Measurements from ENCODE around the gene TPSAB1.
"Not testable (repeated sequence)": the region's sequence is repeated elsewhere in the genome, so short reads cannot be mapped to it uniquely, and the experiment has no call there.

DNA sequence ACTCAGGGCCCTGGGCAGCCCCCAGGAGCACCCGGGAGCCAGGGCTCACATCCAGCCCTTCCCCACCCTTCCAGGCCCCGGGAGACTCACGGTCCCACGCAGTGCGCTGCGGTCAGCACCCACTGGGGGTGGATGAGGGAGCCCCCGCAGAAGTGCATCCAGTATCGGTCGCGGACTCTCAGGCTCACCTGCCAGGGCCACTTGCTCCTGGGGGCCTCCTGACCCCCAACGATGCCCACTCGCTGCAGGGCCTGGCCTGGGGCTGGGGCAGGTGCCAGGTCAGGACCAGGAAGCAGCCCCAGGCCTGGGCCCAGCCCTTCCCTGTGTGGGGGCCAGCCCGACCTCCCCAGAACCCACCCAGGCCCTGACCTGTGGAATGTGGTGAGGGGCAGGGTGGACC, 11.0 kb upstream of the TPSAB1 start:
- TF ChIP-seq, protein P1, sequence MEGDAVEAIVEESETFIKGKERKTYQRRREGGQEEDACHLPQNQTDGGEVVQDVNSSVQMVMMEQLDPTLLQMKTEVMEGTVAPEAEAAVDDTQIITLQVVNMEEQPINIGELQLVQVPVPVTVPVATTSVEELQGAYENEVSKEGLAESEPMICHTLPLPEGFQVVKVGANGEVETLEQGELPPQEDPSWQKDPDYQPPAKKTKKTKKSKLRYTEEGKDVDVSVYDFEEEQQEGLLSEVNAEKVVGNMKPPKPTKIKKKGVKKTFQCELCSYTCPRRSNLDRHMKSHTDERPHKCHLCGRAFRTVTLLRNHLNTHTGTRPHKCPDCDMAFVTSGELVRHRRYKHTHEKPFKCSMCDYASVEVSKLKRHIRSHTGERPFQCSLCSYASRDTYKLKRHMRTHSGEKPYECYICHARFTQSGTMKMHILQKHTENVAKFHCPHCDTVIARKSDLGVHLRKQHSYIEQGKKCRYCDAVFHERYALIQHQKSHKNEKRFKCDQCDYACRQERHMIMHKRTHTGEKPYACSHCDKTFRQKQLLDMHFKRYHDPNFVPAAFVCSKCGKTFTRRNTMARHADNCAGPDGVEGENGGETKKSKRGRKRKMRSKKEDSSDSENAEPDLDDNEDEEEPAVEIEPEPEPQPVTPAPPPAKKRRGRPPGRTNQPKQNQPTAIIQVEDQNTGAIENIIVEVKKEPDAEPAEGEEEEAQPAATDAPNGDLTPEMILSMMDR (IDR thresholded peaks at IDR 0.05 in 2 of 3, conservative IDR thresholded peaks at IDR 0.05 in 1 of 3; ENCODE audit: control insufficient read depth in 2 of 3, extremely low read depth in 1 of 3, insufficient read depth in 1 of 3, low read depth in 3 of 3, low read length in 3 of 3), result not testable (repeated sequence)
- not testable (repeated sequence) for TF ChIP-seq ZNF384 (IDR thresholded peaks at IDR 0.05; ENCODE audit: borderline replicate concordance, low read depth, low read length); YY1 (IDR thresholded peaks at IDR 0.05; ENCODE audit: low read depth, low read length); POLR2A (IDR thresholded peaks at IDR 0.05; ENCODE audit: low read depth, low read length); TARDBP (IDR thresholded peaks at IDR 0.05; ENCODE audit: borderline replicate concordance)
- TF ChIP-seq, protein P2, sequence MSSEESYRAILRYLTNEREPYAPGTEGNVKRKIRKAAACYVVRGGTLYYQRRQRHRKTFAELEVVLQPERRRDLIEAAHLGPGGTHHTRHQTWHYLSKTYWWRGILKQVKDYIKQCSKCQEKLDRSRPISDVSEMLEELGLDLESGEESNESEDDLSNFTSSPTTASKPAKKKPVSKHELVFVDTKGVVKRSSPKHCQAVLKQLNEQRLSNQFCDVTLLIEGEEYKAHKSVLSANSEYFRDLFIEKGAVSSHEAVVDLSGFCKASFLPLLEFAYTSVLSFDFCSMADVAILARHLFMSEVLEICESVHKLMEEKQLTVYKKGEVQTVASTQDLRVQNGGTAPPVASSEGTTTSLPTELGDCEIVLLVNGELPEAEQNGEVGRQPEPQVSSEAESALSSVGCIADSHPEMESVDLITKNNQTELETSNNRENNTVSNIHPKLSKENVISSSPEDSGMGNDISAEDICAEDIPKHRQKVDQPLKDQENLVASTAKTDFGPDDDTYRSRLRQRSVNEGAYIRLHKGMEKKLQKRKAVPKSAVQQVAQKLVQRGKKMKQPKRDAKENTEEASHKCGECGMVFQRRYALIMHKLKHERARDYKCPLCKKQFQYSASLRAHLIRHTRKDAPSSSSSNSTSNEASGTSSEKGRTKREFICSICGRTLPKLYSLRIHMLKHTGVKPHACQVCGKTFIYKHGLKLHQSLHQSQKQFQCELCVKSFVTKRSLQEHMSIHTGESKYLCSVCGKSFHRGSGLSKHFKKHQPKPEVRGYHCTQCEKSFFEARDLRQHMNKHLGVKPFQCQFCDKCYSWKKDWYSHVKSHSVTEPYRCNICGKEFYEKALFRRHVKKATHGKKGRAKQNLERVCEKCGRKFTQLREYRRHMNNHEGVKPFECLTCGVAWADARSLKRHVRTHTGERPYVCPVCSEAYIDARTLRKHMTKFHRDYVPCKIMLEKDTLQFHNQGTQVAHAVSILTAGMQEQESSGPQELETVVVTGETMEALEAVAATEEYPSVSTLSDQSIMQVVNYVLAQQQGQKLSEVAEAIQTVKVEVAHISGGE (CRISPR knock-in tag; IDR thresholded peaks at IDR 0.05), result not testable (repeated sequence)
- TF ChIP-seq, protein P3, sequence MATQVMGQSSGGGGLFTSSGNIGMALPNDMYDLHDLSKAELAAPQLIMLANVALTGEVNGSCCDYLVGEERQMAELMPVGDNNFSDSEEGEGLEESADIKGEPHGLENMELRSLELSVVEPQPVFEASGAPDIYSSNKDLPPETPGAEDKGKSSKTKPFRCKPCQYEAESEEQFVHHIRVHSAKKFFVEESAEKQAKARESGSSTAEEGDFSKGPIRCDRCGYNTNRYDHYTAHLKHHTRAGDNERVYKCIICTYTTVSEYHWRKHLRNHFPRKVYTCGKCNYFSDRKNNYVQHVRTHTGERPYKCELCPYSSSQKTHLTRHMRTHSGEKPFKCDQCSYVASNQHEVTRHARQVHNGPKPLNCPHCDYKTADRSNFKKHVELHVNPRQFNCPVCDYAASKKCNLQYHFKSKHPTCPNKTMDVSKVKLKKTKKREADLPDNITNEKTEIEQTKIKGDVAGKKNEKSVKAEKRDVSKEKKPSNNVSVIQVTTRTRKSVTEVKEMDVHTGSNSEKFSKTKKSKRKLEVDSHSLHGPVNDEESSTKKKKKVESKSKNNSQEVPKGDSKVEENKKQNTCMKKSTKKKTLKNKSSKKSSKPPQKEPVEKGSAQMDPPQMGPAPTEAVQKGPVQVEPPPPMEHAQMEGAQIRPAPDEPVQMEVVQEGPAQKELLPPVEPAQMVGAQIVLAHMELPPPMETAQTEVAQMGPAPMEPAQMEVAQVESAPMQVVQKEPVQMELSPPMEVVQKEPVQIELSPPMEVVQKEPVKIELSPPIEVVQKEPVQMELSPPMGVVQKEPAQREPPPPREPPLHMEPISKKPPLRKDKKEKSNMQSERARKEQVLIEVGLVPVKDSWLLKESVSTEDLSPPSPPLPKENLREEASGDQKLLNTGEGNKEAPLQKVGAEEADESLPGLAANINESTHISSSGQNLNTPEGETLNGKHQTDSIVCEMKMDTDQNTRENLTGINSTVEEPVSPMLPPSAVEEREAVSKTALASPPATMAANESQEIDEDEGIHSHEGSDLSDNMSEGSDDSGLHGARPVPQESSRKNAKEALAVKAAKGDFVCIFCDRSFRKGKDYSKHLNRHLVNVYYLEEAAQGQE (IDR thresholded peaks at IDR 0.05; ENCODE audit: low read depth, low read length), result not testable (repeated sequence)
- TF ChIP-seq, protein P4, sequence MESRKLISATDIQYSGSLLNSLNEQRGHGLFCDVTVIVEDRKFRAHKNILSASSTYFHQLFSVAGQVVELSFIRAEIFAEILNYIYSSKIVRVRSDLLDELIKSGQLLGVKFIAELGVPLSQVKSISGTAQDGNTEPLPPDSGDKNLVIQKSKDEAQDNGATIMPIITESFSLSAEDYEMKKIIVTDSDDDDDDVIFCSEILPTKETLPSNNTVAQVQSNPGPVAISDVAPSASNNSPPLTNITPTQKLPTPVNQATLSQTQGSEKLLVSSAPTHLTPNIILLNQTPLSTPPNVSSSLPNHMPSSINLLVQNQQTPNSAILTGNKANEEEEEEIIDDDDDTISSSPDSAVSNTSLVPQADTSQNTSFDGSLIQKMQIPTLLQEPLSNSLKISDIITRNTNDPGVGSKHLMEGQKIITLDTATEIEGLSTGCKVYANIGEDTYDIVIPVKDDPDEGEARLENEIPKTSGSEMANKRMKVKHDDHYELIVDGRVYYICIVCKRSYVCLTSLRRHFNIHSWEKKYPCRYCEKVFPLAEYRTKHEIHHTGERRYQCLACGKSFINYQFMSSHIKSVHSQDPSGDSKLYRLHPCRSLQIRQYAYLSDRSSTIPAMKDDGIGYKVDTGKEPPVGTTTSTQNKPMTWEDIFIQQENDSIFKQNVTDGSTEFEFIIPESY (IDR thresholded peaks at IDR 0.05), result not testable (repeated sequence)

All from GM12878 (cell line).